GM23338 (cell line): ENCODE measurements around the gene TMCO4. TPM values are rescaled to one million over a fixed set of nuclear protein-coding genes. Genes with fewer than 3 reads are reported as not detected.
A peak's percentile ranks its signal among the peaks of the same experiment; 100 is the strongest.

Experiments used
- ATAC-seq: fragments of 200-7000 bp; cut with Tn5 transposase; 3 replicates; pipeline ENCODE4 v1.9.1; 2020
- DNase-seq: peaks from one replicate; pipeline ENCODE4 v3.0.0-alpha.2; 2015; ENCODE audit warnings: low spot score
- H2AFZ ChIP-seq: fragments of 200-600 bp; sonication (generic); 2 replicates; pipeline ENCODE4 v1.8.0; 2016; ENCODE audit warnings: antibody characterized with exemption, mild to moderate bottlenecking, moderate library complexity
- H3F3A ChIP-seq: fragments of 200-600 bp; sonication (generic); replicated peaks from 2 replicates; pipeline ENCODE4 v1.8.0; 2017; ENCODE audit warnings: antibody characterized with exemption, mixed run types, low read depth
- H3K27ac ChIP-seq: fragments of 200-600 bp; sonication (generic); 2 replicates; pipeline ENCODE4 v1.6.1; 2016; ENCODE audit warnings: low read depth
- H3K27me3 ChIP-seq: fragments of 200-600 bp; sonication (generic); 2 replicates; pipeline ENCODE4 v1.8.0; 2016; ENCODE audit warnings: mild to moderate bottlenecking, mixed run types, moderate library complexity; ENCODE audit not compliant: insufficient read depth
- H3K36me3 ChIP-seq: fragments of 200-600 bp; sonication (generic); 2 replicates; pipeline ENCODE4 v1.8.0; 2016; ENCODE audit warnings: mild to moderate bottlenecking; ENCODE audit not compliant: insufficient read depth
- H3K4me1 ChIP-seq: fragments of 200-600 bp; sonication (generic); 2 replicates; pipeline ENCODE4 v1.8.0; 2016; ENCODE audit warnings: mild to moderate bottlenecking, moderate library complexity; ENCODE audit not compliant: insufficient read depth
- H3K4me2 ChIP-seq: fragments of 200-600 bp; sonication (generic); 2 replicates; pipeline ENCODE4 v1.7.1; 2017; ENCODE audit warnings: mixed run types
- H3K4me3 ChIP-seq: fragments of 200-600 bp; sonication (generic); 2 replicates; pipeline ENCODE4 v1.6.1; 2016; ENCODE audit warnings: mixed run types
- H3K79me2 ChIP-seq: fragments of 200-600 bp; sonication (generic); replicated peaks from 2 replicates; pipeline ENCODE4 v1.8.0; 2017; ENCODE audit warnings: mild to moderate bottlenecking; ENCODE audit not compliant: insufficient read depth
- H3K9me2 ChIP-seq: fragments of 200-600 bp; sonication (generic); 2 replicates; pipeline ENCODE4 v1.8.0; 2017; ENCODE audit not compliant: insufficient read depth
- H4K20me1 ChIP-seq: fragments of 200-600 bp; sonication (generic); replicated peaks from 2 replicates; pipeline ENCODE4 v1.8.0; 2017; ENCODE audit warnings: mild to moderate bottlenecking; ENCODE audit not compliant: insufficient read depth
- H3K27ac Mint-ChIP-seq: 2 replicates; pipeline ENCODE4 v1.8.0; 2020; ENCODE audit warnings: inconsistent platforms, mild to moderate bottlenecking, moderate library complexity, mixed read lengths
- H3K27me3 Mint-ChIP-seq: 3 replicates; pipeline ENCODE4 v1.8.0; 2022; ENCODE audit warnings: low read depth, mild to moderate bottlenecking, moderate library complexity, mixed read lengths, inconsistent platforms; ENCODE audit not compliant: insufficient read depth, poor library complexity
- H3K36me3 Mint-ChIP-seq: 3 replicates; pipeline ENCODE4 v1.8.0; 2021; ENCODE audit warnings: low read depth, mild to moderate bottlenecking, inconsistent platforms, moderate library complexity, mixed read lengths
- H3K4me1 Mint-ChIP-seq: 3 replicates; pipeline ENCODE4 v1.8.0; 2020; ENCODE audit warnings: mild to moderate bottlenecking, inconsistent platforms, mixed read lengths
- H3K4me3 Mint-ChIP-seq: 3 replicates; pipeline ENCODE4 v1.8.0; 2021; ENCODE audit warnings: moderate library complexity, mild to moderate bottlenecking, inconsistent platforms, mixed read lengths
- H3K9me3 Mint-ChIP-seq: 3 replicates; pipeline ENCODE4 v1.8.0; 2020; ENCODE audit warnings: moderate library complexity, mild to moderate bottlenecking, inconsistent platforms, mixed read lengths
- JUNB ChIP-seq: IDR thresholded peaks from one replicate; pipeline ENCODE4 v1.6.1; 2016; ENCODE audit warnings: antibody characterized with exemption; ENCODE audit not compliant: unreplicated experiment
- NANOG ChIP-seq: IDR thresholded peaks from 2 replicates; pipeline ENCODE4 v1.6.1; 2016; ENCODE audit warnings: antibody characterized with exemption, borderline replicate concordance
- polyA plus RNA-seq: library from polyadenylated mRNA; unstranded; fragments of >200 nt; fragmentation: Nextera tagmentation; extraction: Ambion mirVana; gene quantifications from 2 replicates; pipeline ENCODE4 v1.2.1, GENCODE V29; 2016
- total RNA-seq: library from RNA; depleted of rRNA; stranded (reverse); fragments of >200 nt; shearing (Covaris generic); gene quantifications from 2 replicates; pipeline ENCODE4 v1.2.3, GENCODE V29; 2014
- TF ChIP-seq, protein P1 (sequence below), 2 experiments: fragments of 200-600 bp in 1 of 2; sonication (generic) in 1 of 2; conservative IDR thresholded peaks; 2 replicates each; pipeline versions ENCODE4 v1.5.1 to v1.6.1; 2016 to 2017; ENCODE audit warnings: antibody characterized with exemption in 2 of 2, low read depth in 2 of 2, mild to moderate bottlenecking in 2 of 2, moderate library complexity in 1 of 2
- TF ChIP-seq, protein P2 (sequence below): IDR thresholded peaks from 2 replicates; pipeline ENCODE4 v1.6.1; 2016; ENCODE audit warnings: antibody characterized with exemption
- TF ChIP-seq, protein P3 (sequence below): fragments of 250-450 bp; sonication (Bioruptor Pico); IDR thresholded peaks from 2 replicates; pipeline ENCODE4 v1.5.0; 2020; ENCODE audit warnings: mild to moderate bottlenecking, moderate library complexity

The TMCO4 gene
- total and polyA plus RNA-seq, 2 experiments from 2014 or later = 2.6 to 6.9 TPM

DNA sequence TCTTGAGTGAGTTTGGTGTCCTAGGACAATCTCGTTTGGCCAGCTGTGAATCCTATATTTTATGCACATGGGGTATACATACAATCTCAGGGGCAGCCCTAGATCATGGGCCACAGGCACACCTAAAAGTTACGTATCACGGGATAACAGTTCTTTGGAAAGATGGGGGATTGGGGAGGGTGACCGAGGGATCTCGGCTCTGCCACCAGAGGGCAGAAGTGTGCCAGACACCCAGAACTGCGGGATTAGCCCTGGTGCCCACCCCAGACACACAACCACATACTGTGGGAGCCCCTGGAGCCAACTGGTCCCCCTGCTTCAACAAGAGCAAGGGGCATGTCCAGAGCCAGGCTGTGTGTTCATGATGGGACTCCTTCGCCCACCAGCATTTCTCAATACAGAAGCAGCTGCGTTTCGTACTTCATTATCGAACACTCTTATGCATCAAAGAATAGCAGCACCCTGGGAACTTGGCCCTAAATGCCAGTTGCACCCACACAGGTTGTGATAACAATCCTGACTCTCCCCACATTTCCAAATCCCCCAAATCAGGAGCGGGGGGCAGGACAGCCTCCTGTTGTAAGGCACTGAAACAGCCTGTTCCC, 37.4 kb downstream of the TMCO4 start:
- H3F3A ChIP-seq = no peaks in the 10 kb centered on the region
- no peak overlapping the region for H3K4me2 ChIP-seq
- peaks cover 7% of the 10 kb centered on the region; the same call in 2 of the 3 replicates for H3K4me1 Mint-ChIP-seq
- no peak overlapping the region for H3K4me3 ChIP-seq
- H3K27me3 Mint-ChIP-seq = peaks cover 4% of the 10 kb centered on the region
- no peaks in the 10 kb centered on the region for H3K9me2 ChIP-seq
- no peaks in the 10 kb centered on the region; the same call in 1 of the 2 replicates for H4K20me1 ChIP-seq
- DNase-seq (peak; percentile 73), ATAC-seq (peak; percentile 91)
- no peaks in the 10 kb centered on the region; the same call in 2 of the 3 replicates for H3K9me3 Mint-ChIP-seq
- TF ChIP-seq, protein P1, sequence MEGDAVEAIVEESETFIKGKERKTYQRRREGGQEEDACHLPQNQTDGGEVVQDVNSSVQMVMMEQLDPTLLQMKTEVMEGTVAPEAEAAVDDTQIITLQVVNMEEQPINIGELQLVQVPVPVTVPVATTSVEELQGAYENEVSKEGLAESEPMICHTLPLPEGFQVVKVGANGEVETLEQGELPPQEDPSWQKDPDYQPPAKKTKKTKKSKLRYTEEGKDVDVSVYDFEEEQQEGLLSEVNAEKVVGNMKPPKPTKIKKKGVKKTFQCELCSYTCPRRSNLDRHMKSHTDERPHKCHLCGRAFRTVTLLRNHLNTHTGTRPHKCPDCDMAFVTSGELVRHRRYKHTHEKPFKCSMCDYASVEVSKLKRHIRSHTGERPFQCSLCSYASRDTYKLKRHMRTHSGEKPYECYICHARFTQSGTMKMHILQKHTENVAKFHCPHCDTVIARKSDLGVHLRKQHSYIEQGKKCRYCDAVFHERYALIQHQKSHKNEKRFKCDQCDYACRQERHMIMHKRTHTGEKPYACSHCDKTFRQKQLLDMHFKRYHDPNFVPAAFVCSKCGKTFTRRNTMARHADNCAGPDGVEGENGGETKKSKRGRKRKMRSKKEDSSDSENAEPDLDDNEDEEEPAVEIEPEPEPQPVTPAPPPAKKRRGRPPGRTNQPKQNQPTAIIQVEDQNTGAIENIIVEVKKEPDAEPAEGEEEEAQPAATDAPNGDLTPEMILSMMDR (conservative IDR thresholded peaks at IDR 0.05; ENCODE audit: low read depth in 2 of 2) = peak; percentile 82 to 91
- TF ChIP-seq NANOG (no peak), JUNB (no peak)
- TF ChIP-seq, protein P2, sequence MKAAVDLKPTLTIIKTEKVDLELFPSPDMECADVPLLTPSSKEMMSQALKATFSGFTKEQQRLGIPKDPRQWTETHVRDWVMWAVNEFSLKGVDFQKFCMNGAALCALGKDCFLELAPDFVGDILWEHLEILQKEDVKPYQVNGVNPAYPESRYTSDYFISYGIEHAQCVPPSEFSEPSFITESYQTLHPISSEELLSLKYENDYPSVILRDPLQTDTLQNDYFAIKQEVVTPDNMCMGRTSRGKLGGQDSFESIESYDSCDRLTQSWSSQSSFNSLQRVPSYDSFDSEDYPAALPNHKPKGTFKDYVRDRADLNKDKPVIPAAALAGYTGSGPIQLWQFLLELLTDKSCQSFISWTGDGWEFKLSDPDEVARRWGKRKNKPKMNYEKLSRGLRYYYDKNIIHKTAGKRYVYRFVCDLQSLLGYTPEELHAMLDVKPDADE = no peak
- no peak overlapping the region for H3K27ac Mint-ChIP-seq
- H3K36me3 ChIP-seq = no peaks in the 10 kb centered on the region
- no peak overlapping the region for H3K27ac ChIP-seq
- no peaks in the 10 kb centered on the region for H3K27me3 ChIP-seq
- no peaks in the 10 kb centered on the region for H3K79me2 ChIP-seq
- no peaks in the 10 kb centered on the region for H3K36me3 Mint-ChIP-seq
- no peak overlapping the region for H2AFZ ChIP-seq
- H3K4me1 ChIP-seq = no peaks in the 10 kb centered on the region
- H3K4me3 Mint-ChIP-seq = no peak overlapping the region

DNA sequence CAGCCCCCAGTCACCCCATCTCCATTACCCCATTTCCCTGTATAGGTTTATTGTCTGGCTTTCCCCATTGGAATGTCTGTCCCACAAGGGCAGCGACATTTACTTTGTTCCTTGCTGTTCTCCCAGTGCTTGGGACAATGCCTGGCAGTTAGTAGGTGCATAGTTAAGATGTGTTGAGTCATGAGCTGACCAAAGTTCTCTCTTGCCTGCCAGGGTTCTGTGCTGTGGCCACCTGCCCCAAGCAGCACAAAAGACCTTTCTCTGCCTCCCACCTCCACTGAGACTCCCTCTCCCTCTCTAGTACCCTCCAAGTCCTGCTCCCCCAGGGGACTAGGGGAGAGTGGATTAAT, 40.0 kb downstream of the TMCO4 start:
- Histone ChIP-seq H3K27ac (no peak overlapping the region), H2AFZ (no peak overlapping the region), H3K27me3 (no peaks in the 10 kb centered on the region), H3F3A (no peaks in the 10 kb centered on the region), H3K79me2 (no peaks in the 10 kb centered on the region), H3K4me2 (no peak overlapping the region), H3K9me2 (no peaks in the 10 kb centered on the region), H3K4me3 (no peak overlapping the region), H3K4me1 (no peaks in the 10 kb centered on the region), H4K20me1 (no peaks in the 10 kb centered on the region; the same call in 1 of the 2 replicates), H3K36me3 (no peaks in the 10 kb centered on the region)
- no peaks in the 10 kb centered on the region for H3K4me1 Mint-ChIP-seq
- H3K9me3 Mint-ChIP-seq = no peaks in the 10 kb centered on the region; the same call in 2 of the 3 replicates
- ATAC-seq (no peak), DNase-seq (no peak)
- H3K27ac Mint-ChIP-seq = no peak overlapping the region
- no peaks in the 10 kb centered on the region; the same call in 2 of the 3 replicates for H3K36me3 Mint-ChIP-seq
- peaks cover 4% of the 10 kb centered on the region for H3K27me3 Mint-ChIP-seq
- no peak overlapping the region for H3K4me3 Mint-ChIP-seq
- TF ChIP-seq, protein P3, sequence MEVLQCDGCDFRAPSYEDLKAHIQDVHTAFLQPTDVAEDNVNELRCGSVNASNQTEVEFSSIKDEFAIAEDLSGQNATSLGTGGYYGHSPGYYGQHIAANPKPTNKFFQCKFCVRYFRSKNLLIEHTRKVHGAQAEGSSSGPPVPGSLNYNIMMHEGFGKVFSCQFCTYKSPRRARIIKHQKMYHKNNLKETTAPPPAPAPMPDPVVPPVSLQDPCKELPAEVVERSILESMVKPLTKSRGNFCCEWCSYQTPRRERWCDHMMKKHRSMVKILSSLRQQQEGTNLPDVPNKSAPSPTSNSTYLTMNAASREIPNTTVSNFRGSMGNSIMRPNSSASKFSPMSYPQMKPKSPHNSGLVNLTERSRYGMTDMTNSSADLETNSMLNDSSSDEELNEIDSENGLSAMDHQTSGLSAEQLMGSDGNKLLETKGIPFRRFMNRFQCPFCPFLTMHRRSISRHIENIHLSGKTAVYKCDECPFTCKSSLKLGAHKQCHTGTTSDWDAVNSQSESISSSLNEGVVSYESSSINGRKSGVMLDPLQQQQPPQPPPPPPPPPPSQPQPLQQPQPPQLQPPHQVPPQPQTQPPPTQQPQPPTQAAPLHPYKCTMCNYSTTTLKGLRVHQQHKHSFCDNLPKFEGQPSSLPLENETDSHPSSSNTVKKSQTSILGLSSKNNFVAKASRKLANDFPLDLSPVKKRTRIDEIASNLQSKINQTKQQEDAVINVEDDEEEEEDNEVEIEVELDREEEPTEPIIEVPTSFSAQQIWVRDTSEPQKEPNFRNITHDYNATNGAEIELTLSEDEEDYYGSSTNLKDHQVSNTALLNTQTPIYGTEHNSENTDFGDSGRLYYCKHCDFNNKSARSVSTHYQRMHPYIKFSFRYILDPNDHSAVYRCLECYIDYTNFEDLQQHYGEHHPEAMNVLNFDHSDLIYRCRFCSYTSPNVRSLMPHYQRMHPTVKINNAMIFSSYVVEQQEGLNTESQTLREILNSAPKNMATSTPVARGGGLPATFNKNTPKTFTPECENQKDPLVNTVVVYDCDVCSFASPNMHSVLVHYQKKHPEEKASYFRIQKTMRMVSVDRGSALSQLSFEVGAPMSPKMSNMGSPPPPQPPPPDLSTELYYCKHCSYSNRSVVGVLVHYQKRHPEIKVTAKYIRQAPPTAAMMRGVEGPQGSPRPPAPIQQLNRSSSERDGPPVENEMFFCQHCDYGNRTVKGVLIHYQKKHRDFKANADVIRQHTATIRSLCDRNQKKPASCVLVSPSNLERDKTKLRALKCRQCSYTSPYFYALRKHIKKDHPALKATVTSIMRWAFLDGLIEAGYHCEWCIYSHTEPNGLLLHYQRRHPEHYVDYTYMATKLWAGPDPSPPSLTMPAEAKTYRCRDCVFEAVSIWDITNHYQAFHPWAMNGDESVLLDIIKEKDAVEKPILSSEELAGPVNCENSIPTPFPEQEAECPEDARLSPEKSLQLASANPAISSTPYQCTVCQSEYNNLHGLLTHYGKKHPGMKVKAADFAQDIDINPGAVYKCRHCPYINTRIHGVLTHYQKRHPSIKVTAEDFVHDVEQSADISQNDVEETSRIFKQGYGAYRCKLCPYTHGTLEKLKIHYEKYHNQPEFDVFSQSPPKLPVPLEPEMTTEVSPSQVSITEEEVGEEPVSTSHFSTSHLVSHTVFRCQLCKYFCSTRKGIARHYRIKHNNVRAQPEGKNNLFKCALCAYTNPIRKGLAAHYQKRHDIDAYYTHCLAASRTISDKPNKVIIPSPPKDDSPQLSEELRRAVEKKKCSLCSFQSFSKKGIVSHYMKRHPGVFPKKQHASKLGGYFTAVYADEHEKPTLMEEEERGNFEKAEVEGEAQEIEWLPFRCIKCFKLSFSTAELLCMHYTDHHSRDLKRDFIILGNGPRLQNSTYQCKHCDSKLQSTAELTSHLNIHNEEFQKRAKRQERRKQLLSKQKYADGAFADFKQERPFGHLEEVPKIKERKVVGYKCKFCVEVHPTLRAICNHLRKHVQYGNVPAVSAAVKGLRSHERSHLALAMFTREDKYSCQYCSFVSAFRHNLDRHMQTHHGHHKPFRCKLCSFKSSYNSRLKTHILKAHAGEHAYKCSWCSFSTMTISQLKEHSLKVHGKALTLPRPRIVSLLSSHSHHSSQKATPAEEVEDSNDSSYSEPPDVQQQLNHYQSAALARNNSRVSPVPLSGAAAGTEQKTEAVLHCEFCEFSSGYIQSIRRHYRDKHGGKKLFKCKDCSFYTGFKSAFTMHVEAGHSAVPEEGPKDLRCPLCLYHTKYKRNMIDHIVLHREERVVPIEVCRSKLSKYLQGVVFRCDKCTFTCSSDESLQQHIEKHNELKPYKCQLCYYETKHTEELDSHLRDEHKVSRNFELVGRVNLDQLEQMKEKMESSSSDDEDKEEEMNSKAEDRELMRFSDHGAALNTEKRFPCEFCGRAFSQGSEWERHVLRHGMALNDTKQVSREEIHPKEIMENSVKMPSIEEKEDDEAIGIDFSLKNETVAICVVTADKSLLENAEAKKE (CRISPR knock-in tag) = no peak
- no peak for TF ChIP-seq NANOG
